Stimulated activated CD4-positive, alpha-beta T cell treated with anti-CD3 and anti-CD28 coated beads, Interleukin-1b, Interleukin-23, amount 100 ng/mL, for 1 hour (primary cell): ENCODE results near the gene C1QTNF3.
"Not testable (repeated sequence)": the region's sequence is repeated elsewhere in the genome, so short reads cannot be mapped to it uniquely, and the experiment has no call there.

Experiments
- DNase-seq, 2 donors: peaks; one replicate each; pipeline ENCODE4 v3.0.0-alpha.2; 2020; ENCODE audit warnings: low read depth in 2 of 2

The C1QTNF3 gene

GRCh38 chr5:34051374-34051980, 8.5 kb upstream of the C1QTNF3 start:
- no peak for DNase-seq

- DNase-seq, result no peak
Measured at GRCh38 chr5:34047774-34048572, 5.0 kb upstream of the C1QTNF3 start.

- no peak for DNase-seq
Measured at GRCh38 chr5:34047143-34047542, 4.1 kb upstream of the C1QTNF3 start.

GRCh38 chr5:34045996-34046395, 3.0 kb upstream of the C1QTNF3 start:
- no peak for DNase-seq

- no peak for DNase-seq
Measured at GRCh38 chr5:34045023-34045422, 2.0 kb upstream of the C1QTNF3 start.

GRCh38 chr5:34042321-34042720, 692 bp downstream of the C1QTNF3 start:
- no peak for DNase-seq

- DNase-seq, result no peak
Measured at GRCh38 chr5:34041247-34041972, 1.6 kb downstream of the C1QTNF3 start.

- no peak for DNase-seq
Measured at GRCh38 chr5:34040472-34040871, 2.5 kb downstream of the C1QTNF3 start.

GRCh38 chr5:34039398-34040157, 3.4 kb downstream of the C1QTNF3 start:
- DNase-seq, result no peak

GRCh38 chr5:34038838-34039237, 4.2 kb downstream of the C1QTNF3 start:
- no peak for DNase-seq

- DNase-seq, result no peak
Measured at GRCh38 chr5:34038390-34038789, 4.6 kb downstream of the C1QTNF3 start.

GRCh38 chr5:34037726-34038125, 5.3 kb downstream of the C1QTNF3 start:
- DNase-seq, result no peak

- no peak for DNase-seq
Measured at GRCh38 chr5:34035756-34036155, 7.3 kb downstream of the C1QTNF3 start.

- DNase-seq, result no peak
Measured at GRCh38 chr5:34034534-34035327, 8.3 kb downstream of the C1QTNF3 start.

GRCh38 chr5:34031966-34032365, 11.0 kb downstream of the C1QTNF3 start:
- DNase-seq, result no peak

- DNase-seq, result no peak
Measured at GRCh38 chr5:34031117-34031516, 11.9 kb downstream of the C1QTNF3 start.

GRCh38 chr5:34030585-34030984, 12.4 kb downstream of the C1QTNF3 start:
- not testable (repeated sequence) for DNase-seq

GRCh38 chr5:34030048-34030447, 13.0 kb downstream of the C1QTNF3 start:
- DNase-seq, result no peak

- no peak for DNase-seq
Measured at GRCh38 chr5:34028349-34028748, 14.7 kb downstream of the C1QTNF3 start.

- no peak for DNase-seq
Measured at GRCh38 chr5:34026089-34026761, 16.8 kb downstream of the C1QTNF3 start.
